Stomach smooth muscle (tissue), 2 donors: ENCODE results near the gene AMTN.

Experiments used
- H3K27ac ChIP-seq: one replicate; pipeline ENCODE4 v1.7.0; 2013; ENCODE audit warnings: mild to moderate bottlenecking, low read length, inconsistent platforms
- H3K27me3 ChIP-seq, 2 donors: one replicate each; pipeline ENCODE4 v1.7.0; 2013; ENCODE audit warnings: low read length in 2 of 2; ENCODE audit not compliant: insufficient read depth in 2 of 2, control insufficient read depth in 1 of 2
- H3K36me3 ChIP-seq, 2 donors: one replicate each; pipeline ENCODE4 v1.7.0; 2013; ENCODE audit warnings: low read length in 2 of 2; ENCODE audit not compliant: control insufficient read depth in 2 of 2, insufficient read depth in 2 of 2
- H3K4me1 ChIP-seq: one replicate; pipeline ENCODE4 v1.7.0; 2013; ENCODE audit warnings: low read length; ENCODE audit not compliant: control insufficient read depth, insufficient read depth
- H3K4me3 ChIP-seq, 2 donors: one replicate each; pipeline ENCODE4 v1.7.0; 2013; ENCODE audit warnings: low read length in 2 of 2
- H3K9ac ChIP-seq, 2 donors: one replicate each; pipeline ENCODE4 v1.7.0; 2013; ENCODE audit warnings: low read length in 2 of 2, mild to moderate bottlenecking in 1 of 2
- H3K9me3 ChIP-seq, 2 donors: one replicate each; pipeline ENCODE4 v1.7.0; 2013; ENCODE audit warnings: low read length in 2 of 2; ENCODE audit not compliant: control insufficient read depth in 2 of 2
- donor health status: healthy.
- donor health status: Pancreatic carcinoma.

Gene AMTN

GRCh38 chr4:70559211-70559830 lies 41.0 kb downstream of the AMTN start:
- Histone ChIP-seq H3K27ac (no peak overlapping the region), H3K36me3 (no peaks in the 10 kb centered on the region), H3K9me3 (no peaks in the 10 kb centered on the region), H3K4me1 (no peaks in the 10 kb centered on the region), H3K27me3 (no peaks in the 10 kb centered on the region), H3K9ac (no peak overlapping the region), H3K4me3 (no peak overlapping the region)

DNA sequence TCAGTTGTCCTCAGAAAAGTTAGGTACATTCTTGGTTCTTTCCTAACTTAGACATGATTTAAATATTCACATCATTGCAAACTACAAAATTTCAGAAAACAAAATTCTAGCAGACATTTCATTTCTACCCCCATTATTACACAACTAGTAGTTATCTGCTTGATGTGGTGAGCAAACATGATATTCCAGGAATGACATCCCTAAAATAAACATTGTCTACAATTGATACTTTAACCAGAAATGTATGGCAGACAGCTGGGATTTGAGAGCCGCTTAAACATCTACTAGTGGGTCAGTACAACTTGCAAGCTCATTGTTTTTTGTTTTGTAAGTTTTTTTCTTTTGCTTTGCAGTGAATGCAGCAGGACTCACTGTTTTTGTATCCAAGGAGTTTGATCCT lies 41.6 kb downstream of the AMTN start:
- H3K9ac ChIP-seq: no peak overlapping the region
- H3K36me3 ChIP-seq: no peaks in the 10 kb centered on the region
- no peak overlapping the region for H3K27ac ChIP-seq
- no peak overlapping the region for H3K4me3 ChIP-seq
- no peaks in the 10 kb centered on the region for H3K27me3 ChIP-seq
- no peaks in the 10 kb centered on the region for H3K4me1 ChIP-seq
- H3K9me3 ChIP-seq: no peaks in the 10 kb centered on the region

- no peak overlapping the region for H3K9ac ChIP-seq
- H3K4me1 ChIP-seq: no peaks in the 10 kb centered on the region
- no peaks in the 10 kb centered on the region for H3K27me3 ChIP-seq
- H3K9me3 ChIP-seq: peaks cover 0 to 3% of the 10 kb centered on the region in 2 donors
- no peaks in the 10 kb centered on the region for H3K36me3 ChIP-seq
- H3K4me3 ChIP-seq: no peak overlapping the region
- H3K27ac ChIP-seq: no peak overlapping the region
Measured at GRCh38 chr4:70564033-70564432, 45.7 kb downstream of the AMTN start.

GRCh38 chr4:70570796-70571195 lies 52.4 kb downstream of the AMTN start:
- Histone ChIP-seq H3K4me1 (no peaks in the 10 kb centered on the region), H3K4me3 (no peak overlapping the region), H3K27me3 (peaks cover 0 to 4% of the 10 kb centered on the region in 2 donors), H3K27ac (no peak overlapping the region), H3K9me3 (peaks cover 0 to 2% of the 10 kb centered on the region in 2 donors), H3K9ac (no peak overlapping the region), H3K36me3 (no peaks in the 10 kb centered on the region)

DNA sequence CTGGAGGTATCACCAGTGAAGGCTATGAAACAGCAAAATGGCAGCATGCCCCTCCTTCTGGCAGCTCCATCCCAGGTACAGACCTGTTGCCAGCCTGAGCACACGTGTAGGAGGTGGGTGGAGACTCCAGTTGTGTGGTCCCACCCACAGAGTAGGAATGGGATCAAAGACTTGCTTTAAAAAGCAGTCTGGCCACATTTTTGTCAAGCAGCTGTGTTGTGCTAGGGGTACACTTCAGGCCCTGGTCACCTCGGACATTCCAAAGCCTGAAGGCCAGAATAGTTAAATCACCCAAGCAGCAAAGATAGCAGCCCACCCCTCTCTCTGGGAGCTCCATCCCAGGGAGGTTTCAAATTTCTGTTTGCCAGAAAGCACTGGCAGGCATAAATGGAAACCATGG lies 53.4 kb downstream of the AMTN start:
- Histone ChIP-seq H3K9me3 (peaks cover 0 to 2% of the 10 kb centered on the region in 2 donors), H3K4me1 (no peaks in the 10 kb centered on the region), H3K27me3 (peaks cover 0 to 4% of the 10 kb centered on the region in 2 donors), H3K4me3 (no peak overlapping the region), H3K9ac (no peak overlapping the region), H3K36me3 (no peaks in the 10 kb centered on the region), H3K27ac (no peak overlapping the region)

GRCh38 chr4:70575964-70576363 lies 57.6 kb downstream of the AMTN start:
- Histone ChIP-seq H3K9ac (no peak overlapping the region), H3K4me3 (no peak overlapping the region), H3K9me3 (peaks cover 0 to 2% of the 10 kb centered on the region in 2 donors), H3K4me1 (no peaks in the 10 kb centered on the region), H3K36me3 (no peaks in the 10 kb centered on the region), H3K27ac (no peak overlapping the region), H3K27me3 (peaks cover 0 to 4% of the 10 kb centered on the region in 2 donors)

DNA sequence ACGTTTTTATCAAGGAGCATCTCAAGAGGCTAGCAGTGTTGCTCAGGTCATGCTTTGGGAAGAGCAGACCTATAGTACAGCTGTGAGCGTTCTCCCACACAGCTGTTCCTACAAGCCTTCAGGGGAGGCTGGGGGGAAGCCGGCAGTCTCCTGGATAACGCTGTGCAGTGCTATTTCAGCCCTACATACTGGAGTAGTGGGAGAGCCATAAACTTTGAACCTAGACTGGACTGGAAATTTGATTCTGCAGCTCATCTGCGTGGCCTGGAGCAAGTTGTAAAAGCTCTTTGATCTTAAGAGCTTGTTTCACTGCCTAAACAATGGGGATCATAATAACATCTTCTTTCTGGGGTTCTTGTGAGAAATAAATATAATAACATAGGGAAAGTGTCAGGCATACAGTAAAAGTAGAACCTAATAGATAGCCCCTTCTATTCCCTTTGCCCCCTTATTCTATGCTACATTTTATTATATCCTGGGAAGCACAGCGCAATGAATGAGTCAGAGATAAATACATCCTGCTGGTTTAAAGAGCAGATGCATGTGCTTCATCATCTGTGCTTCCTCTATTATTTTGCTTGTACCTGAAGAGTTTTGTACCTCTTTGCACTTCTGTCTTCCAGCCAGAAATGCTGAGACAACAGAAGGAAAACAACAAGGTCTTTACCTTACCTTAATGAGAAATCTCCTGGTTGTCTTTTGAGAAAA lies 59.0 kb downstream of the AMTN start:
- no peak overlapping the region for H3K27ac ChIP-seq
- no peaks in the 10 kb centered on the region for H3K27me3 ChIP-seq
- no peaks in the 10 kb centered on the region for H3K36me3 ChIP-seq
- no peak overlapping the region for H3K4me3 ChIP-seq
- H3K4me1 ChIP-seq: no peaks in the 10 kb centered on the region
- H3K9me3 ChIP-seq: peaks cover 0 to 2% of the 10 kb centered on the region in 2 donors
- no peak overlapping the region for H3K9ac ChIP-seq

DNA sequence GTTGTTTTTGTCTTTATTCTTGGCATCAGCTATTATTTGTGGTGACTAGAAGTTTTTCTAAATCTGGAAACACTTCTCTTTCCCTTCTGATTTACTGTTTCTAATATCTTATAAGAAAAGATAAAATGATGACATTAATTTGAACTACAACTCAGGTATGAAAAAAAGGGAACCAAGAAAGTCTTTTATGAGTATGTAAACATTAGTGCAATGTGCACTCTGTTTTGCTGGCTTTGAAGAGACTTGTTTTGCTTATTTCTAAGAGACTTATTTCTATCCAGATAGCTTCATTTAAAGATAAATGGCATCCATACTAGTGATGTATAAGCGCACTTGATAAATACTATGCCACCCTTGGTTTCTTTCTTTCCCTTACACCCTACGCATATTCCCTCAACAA lies 63.6 kb downstream of the AMTN start:
- Histone ChIP-seq H3K36me3 (no peaks in the 10 kb centered on the region), H3K4me1 (no peaks in the 10 kb centered on the region), H3K9ac (no peak overlapping the region), H3K9me3 (no peaks in the 10 kb centered on the region), H3K27ac (no peak overlapping the region), H3K4me3 (no peak overlapping the region), H3K27me3 (no peaks in the 10 kb centered on the region)
